ENCODE measurements around the gene CHMP3. TPM values are rescaled to one million over a fixed set of nuclear protein-coding genes. Genes with fewer than 3 reads are reported as not detected.

The CHMP3 gene
- total and polyA plus RNA-seq, 2 of the 13 experiments (the other 11 are each of a cell fraction or from before 2014, with no cell fraction given) = 64.1 to 114 TPM

GRCh38 chr2:86562922-86563649 lies at the start of gene CHMP3 (continued):
- TF ChIP-seq ZSCAN20 (CRISPR knock-in tag; IDR thresholded peaks at IDR 0.05; ENCODE audit: borderline replicate concordance) (no peak), ZNF407 (CRISPR knock-in tag; IDR thresholded peaks at IDR 0.05; ENCODE audit: not compliant biosample characterization) (peak; percentile 26), ZBTB34 (CRISPR knock-in tag; IDR thresholded peaks at IDR 0.05) (no peak), EZH2 (conservative IDR thresholded peaks at IDR 0.05; ENCODE audit: low read depth, low read length) (no peak), ZNF205 (CRISPR knock-in tag; IDR thresholded peaks at IDR 0.05) (peak; percentile 30; the same call in 1 of the 2 replicates), ZSCAN12 (CRISPR knock-in tag; IDR thresholded peaks at IDR 0.05) (0 out of 2 replicates have a peak, but pooled peaks have one; percentile 66), SMAD1 (CRISPR knock-in tag; IDR thresholded peaks at IDR 0.05; ENCODE audit: borderline replicate concordance, low read depth) (no peak; the same call in 1 of the 2 replicates), CSRNP2 (CRISPR knock-in tag; conservative IDR thresholded peaks at IDR 0.05; ENCODE audit: low read depth) (no peak), GPBP1L1 (CRISPR knock-in tag; IDR thresholded peaks at IDR 0.05) (no peak), ZNF337 (CRISPR knock-in tag; IDR thresholded peaks at IDR 0.05; ENCODE audit: borderline replicate concordance, low read depth) (no peak; the same call in 1 of the 2 replicates), ZNF850 (CRISPR knock-in tag; conservative IDR thresholded peaks at IDR 0.05) (no peak; the same call in 1 of the 2 replicates), MBNL3 (CRISPR knock-in tag; conservative IDR thresholded peaks at IDR 0.05) (no peak), DNMT3B (CRISPR knock-in tag; conservative IDR thresholded peaks at IDR 0.05) (peak; percentile 98), ZKSCAN1 (IDR thresholded peaks at IDR 0.05; ENCODE audit: low read length) (no peak)

Measured in HepG2 (cell line).